Measurements from ENCODE around the gene TRAPPC2B.

DNA sequence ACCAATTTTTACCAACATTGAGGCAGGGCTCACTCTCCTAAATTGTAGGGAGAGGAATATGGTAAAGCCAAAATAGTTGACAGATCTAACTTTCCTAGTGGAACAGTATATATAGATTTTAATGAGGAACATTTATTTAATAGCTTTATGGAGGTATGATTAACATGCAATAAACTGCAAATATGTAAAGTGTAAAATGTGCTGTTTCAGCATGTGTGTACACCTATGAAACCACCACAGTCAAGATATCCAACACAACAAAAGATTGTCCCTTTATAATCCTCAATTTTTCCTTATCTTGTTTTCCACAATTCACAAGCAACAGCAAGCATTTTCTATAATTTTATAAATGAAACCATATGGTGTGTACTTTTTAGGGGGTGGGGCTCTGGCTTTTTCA, 4.1 kb upstream of the TRAPPC2B start:
- TF ChIP-seq, protein P1, sequence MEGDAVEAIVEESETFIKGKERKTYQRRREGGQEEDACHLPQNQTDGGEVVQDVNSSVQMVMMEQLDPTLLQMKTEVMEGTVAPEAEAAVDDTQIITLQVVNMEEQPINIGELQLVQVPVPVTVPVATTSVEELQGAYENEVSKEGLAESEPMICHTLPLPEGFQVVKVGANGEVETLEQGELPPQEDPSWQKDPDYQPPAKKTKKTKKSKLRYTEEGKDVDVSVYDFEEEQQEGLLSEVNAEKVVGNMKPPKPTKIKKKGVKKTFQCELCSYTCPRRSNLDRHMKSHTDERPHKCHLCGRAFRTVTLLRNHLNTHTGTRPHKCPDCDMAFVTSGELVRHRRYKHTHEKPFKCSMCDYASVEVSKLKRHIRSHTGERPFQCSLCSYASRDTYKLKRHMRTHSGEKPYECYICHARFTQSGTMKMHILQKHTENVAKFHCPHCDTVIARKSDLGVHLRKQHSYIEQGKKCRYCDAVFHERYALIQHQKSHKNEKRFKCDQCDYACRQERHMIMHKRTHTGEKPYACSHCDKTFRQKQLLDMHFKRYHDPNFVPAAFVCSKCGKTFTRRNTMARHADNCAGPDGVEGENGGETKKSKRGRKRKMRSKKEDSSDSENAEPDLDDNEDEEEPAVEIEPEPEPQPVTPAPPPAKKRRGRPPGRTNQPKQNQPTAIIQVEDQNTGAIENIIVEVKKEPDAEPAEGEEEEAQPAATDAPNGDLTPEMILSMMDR (IDR thresholded peaks at IDR 0.05; ENCODE audit: low read depth, low read length) = no peak
- no peak for TF ChIP-seq EZH2phosphoT487 (IDR thresholded peaks at IDR 0.05; ENCODE audit: low read depth)

Measured in OCI-LY3 (cell line).